Stimulated activated CD4-positive, alpha-beta T cell treated with anti-CD3 and anti-CD28 coated beads, Interleukin-15, amount 100 ng/mL, for 48 hours (primary cell): ENCODE measurements around the gene ACAA2.
"Not testable (repeated sequence)": the region's sequence is repeated elsewhere in the genome, so short reads cannot be mapped to it uniquely, and the experiment has no call there.

Experiments
- DNase-seq, 2 donors: peaks; one replicate each; pipeline ENCODE4 v3.0.0-alpha.2; 2020; ENCODE audit warnings: low read depth in 2 of 2

The ACAA2 gene

DNA sequence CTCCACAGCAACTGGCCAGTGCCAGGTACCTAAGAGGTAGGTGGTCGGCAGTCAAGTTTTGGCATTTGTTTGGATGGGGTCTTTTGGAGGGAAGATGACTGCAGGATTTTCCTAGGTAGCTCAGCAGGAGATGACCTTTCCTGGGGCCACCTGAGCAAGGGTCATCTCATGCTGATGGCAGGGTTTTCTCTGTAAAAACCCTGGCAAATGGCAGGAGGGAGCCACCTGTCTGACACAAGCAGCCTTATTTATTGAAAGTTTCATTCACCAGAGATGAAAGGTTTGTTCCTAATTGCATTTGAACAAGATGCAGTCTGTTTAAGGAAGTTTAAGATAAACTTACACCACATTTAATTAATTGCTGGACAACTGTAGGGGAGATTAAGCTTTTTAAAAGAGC is 31.6 kb upstream of the ACAA2 start:
- no peak for DNase-seq

DNA sequence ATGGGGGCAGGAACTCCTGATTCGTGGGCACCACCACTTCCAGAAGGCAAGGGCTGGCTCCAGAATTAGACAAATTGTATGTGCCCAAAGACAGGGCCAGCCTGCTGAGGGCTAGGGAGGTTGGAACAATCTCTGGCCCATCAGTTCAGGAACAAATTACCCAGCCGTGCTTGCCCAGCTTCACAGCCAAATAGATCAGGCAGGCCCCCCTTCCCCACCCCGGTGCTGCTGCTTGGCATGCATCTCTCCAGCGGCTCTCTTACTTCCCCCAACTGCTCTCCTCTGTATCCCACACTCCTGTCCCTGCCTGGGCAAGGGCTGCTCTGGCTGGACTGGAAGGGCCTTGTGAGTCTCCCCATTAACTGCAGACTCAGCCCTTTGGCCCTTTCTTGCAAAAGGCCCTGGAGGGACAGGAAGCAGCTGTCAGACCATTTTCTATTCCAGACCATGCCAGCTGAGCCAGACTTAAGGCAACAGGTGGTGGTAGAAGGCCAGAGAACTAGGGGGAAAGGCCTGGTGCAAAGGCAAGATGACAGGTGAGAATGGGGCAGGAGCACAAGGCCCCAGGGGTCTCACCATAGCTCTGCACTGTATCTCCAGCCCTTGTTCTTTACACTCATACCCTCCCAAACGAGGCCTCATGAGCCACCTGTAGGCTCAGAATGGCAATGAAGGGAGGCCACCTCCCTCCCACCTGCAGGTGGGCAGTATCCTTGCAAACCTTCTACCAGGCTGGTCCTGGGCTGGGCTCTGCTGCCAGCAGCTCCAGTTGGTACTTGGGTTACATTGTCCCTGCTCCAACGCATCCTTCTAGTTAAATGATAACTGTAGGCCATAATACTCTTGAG is 30.7 kb upstream of the ACAA2 start:
- no peak for DNase-seq

DNA sequence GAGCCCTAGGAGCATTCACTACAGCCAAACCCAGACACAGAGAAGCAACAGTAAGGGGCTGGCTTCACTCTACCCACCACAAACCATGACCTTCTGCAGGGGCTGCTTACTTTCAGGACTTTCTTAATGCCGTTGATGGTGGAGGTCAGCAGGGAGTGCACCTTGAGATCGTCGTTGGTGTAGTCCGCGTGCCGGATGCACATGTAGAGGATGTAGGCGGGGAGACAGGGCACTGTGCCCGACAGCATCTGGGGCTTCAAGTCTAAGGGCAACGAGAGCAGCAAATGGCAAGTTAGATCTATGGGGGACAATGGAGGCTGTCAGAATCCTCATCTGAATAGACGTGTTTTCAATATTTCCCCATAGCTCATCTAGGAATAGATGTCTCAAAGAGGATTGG is 29.8 kb upstream of the ACAA2 start:
- DNase-seq: no peak

DNA sequence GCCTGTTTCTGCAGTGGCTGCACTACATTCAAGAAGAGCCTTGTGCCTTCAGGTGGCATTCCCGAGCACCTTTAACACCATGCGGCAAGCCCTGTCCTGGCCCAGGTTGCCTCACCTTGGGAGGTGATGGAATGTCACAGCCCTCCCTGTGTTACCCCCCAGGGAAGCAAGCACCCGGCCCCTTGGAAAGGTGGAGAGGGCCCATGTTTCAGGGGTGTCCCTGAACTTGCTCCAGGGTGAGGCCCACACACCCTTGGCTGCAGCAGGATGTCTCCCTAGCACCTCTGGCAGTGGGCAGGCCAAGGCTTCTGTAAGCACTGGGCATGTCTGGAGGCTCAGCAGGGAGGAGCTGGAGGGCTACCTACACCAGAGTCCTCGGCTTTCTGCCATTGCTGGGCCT is 29.3 kb upstream of the ACAA2 start:
- no peak for DNase-seq

DNA sequence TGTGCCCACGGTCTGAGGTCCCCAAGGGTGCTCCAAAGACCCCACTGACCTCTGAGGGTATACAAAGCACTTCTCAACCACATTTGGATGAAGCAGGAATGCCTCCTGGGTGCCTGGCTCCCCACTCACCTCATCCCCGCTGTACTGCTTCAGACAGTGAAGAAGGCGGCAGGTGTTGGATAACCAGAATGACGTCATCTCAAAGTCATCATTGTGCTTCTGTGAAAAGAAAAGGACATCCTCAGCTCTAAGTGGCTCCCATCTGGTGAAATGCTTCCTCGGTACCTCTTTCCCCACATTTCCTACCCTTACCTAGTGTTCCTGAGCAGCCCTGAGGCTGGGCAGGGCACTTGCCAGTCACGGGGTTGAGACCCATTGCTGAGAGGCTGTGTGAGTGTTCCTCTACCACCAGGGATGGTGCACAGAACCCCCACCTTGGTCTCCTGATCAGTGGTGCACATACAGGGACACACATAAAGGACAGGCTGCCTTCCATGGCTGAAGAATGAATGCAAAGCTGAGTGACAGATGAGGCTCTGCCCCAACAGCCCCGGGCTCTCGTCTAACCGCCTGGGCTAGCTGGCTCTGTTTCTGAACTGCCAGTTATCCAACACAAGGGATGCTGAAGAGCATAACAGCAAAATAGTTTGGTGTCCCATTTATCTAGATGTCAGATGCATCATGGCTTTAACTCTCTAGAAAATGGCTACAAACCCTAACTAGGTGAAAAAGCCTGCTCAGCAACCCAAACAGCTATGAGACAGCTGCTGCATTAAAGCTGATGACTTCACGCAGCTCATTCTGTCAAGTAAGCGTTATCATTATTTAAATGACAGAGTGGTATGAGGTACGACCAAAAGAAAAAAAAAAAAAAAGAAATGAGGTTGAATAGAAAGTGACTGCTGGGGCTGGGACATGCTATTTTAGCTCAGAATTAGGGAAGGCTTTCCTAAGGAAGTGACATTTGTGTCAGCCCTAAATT is 28.2 kb upstream of the ACAA2 start:
- DNase-seq: no peak

DNA sequence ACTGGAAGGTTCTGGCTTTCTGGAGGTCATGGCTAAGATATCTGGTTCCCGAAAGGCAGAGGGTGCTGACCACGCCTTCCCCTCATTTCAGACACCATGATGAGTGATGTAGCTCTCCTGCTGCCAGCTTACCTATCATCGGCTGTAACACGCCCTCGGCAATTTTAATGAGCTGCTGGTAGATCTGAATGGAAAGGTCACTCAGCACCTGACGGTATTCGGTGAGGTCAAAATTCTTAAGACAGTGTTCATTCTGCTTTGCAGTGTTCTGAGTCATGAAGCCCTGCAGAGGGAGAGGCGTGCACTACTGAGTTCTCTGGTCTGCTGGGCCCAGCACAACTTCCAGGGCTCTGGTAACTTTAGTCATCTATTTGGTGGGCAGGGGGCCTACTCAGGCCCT is 25.7 kb upstream of the ACAA2 start:
- no peak for DNase-seq

DNA sequence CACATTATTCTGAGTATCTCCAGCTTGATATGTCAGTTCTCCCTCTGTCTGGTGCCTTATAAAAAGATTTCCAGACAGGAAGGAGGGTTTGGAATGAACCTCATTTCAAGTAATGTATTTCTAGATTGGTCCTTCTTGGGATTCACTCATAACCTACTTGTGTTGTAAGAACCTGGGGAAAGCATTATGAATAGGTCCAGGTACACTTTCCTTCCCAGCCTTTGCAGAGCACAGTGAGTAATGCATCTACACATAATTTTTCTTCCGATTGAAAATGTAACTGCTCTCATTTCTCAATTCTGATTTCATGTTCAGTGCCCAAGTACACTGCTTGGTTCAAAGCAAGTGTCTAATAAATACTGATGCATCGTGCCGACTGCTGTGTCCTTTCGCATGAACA is 25.0 kb upstream of the ACAA2 start:
- no peak for DNase-seq

DNA sequence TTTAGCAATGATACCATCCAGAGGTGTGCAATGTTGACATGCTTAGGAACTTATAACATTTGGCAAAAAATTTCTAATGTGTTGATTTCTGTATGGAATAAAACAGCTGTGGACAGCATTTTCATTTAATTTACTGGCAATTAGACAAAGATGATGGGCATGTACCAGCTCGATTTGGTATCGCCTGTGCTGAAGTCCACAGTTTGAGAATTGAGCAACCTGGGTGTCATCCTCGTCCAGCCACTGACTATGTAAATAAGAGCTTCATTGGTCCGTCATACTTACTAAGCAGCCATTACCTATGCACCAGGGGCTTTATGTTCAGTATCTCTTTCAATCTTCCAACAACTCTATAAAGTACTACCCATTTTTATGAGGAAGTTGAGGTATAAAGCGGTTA is 24.6 kb upstream of the ACAA2 start:
- no peak for DNase-seq

DNA sequence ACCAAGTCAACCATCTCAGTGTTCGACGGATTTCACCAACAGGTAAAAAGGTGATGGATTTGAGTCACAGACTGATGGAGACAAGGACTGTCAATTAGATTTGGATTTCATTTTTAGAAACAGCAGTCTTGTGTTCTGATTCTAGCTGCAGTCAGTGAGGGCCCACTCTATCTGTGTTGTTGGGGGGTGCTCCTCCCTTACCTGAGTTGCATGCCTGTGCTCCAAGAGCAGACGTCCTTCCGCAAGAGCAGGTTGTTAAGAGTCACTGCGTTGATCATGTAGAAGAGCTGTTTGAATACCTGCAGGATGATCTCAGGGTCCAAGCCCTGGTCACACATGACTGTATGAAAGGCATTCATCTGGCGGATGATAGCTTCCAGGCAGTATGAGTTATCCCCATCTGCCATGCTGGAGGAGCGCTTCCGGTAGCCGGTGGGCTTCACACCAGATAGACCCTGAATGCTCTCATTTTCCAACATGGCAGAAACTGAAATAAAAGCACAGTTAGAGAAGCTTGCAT is 24.0 kb upstream of the ACAA2 start:
- DNase-seq: not testable (repeated sequence)

DNA sequence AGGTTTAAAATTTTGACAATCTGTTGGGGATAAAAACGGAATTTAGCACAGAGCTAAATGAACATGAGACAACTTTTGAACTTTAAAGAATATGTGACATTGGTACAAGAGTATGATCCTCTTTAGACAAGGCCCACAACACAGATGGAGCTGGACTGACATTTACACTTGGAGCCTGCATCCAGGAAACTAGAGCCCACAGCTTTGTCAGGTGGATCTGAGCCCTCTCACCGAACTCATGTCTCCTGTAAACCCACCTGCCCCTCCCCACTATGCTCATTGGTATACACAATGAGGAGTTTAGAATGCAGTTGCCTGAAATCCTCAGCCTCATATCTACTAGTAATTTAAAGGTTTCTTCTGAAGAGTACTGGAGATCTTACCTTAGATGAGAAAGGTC is 22.1 kb upstream of the ACAA2 start:
- no peak for DNase-seq

DNA sequence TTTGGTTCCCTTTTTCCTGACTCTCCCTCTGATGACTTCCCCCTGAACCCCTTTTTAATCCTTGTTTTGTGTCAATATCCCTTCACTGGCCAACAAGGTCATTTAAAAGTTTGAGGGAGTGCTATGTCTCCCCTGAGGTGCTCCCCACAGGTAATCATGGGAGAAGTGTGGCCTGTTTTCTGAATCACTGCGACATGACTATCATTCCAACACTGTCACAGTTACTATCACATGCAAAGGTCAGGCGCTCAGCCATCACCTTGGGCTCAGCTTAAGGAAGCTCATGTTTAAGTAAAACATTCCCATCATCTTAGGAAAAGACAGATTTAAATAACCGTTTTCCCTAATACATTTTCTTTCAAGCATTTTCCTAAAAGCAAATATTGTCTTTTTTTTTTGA is 20.9 kb upstream of the ACAA2 start:
- no peak for DNase-seq

DNA sequence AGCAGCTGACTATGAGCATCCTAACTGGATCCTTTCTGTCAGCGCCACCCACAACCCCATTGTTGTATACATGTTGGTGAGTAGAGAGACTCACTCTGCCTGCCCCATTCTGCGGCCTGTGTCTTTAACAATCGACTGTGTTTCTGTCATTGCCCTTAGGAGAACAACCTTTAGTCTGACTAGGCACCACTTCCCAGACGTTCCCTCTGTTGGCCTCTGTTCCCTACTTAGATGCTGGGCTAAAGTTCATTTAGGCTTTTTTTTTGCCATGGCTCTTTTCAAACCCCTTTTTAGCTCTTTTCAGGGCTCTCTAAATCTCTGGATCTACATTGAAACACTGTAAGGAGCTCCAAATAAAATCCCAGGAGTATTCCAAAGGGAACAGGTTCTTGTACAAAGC is 20.5 kb upstream of the ACAA2 start:
- no peak for DNase-seq

DNA sequence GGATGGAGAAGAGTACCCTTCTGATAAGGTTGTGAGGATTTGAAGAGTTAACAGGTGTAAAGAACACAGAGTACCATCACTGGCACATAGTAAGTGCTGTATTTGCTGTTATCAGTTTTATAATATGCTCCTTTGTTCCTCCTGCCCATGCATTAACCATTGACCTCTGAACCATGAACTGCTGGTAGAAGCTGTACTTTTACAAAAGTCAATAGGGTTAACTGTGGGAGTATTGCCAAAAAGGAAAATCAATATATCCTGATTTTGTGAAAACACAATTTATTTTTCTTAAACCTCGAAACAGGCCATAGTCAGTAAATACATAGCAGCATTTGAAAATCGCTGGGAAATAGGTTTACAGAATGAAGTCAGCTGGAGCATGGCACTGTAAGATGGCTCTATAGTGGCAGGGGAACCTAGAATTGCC is 18.9 kb upstream of the ACAA2 start:
- no peak for DNase-seq

DNA sequence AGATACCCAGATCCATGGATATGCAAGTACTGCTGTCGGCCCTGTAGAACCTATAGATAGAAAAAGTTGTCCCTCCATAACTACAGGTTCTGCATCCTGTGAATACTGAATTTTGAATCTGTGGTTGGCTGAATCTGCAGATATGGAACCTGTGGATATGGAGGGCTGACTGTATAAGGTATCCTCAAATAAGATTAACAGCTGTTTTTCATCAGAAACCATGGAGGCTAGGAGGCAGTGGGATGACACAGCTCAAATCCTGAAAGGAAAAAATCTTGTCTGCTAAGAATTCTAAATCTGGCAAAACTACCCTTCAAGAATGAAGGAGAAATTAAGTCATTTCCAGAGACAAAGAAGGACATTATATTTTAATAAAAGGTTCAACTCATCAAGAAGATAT is 14.7 kb upstream of the ACAA2 start:
- DNase-seq: no peak

DNA sequence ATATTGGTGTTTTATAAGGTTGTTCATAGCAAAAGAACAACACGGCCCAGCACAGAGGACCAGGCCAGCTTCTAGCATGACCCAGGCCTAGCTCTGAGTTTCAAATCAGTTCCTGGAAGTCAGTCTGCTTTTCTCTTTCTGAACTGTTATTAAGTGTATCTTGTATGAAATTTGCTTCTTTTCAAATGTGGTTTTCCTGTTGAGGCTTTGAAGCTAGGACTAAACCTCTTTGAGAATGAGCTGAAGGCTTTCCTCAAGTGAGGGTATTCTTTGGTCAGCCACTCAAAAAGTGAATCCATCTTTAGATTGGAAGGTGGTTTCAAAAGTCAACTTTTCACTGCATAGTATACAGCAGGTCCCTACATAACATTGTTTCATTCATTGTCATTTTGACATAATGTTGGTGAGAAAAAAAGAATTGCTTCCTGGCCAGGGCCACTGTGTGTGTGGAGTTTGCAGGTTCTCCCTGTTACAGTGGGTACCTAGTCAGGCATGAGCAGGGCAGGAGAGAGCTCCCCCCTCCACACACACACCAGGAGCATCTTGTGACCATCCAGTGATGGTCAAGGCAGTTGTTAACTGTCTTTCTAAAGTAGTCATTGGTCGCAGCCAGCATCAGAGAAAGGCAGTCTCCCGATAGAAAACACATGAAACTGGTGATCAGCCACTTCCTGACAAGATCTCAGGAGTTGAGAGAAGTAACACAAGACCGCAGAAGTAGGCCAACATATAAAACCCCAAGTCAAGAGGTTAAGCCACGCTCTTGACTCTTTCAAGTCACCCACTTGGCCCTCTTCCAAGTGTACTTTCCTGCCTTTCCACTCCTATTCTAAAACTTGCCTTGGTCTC is 6.7 kb upstream of the ACAA2 start:
- DNase-seq: peak in 1 of 2 donors; percentile 9

DNA sequence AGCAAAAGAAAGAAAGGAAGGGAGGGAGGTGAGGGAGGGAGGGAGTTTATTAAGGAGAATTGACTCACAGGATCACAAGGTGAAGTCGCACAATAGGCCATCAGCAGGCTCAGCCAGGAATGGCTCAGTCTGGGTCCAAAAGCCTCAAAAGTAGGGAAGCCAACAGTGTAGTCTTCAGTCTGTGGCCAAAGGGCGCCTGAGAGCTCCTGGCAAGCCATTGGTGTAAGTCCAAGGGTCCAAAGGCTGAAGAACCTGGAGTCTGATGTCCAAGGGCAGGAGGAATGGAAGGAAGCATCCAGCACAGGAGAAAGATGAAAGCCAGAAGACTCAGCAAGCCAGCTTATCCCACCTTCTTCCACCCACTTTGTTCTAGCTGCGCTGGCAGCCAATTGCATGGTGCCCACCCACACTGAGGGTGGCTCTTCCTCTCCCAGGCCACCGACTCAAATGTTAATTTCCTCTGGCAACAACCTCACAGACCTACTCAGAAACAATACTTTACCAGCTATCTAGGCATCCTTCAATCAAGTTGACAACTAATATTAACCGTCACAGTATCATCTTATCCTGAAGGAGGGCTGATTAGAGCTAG is 5.8 kb upstream of the ACAA2 start:
- DNase-seq: no peak

DNA sequence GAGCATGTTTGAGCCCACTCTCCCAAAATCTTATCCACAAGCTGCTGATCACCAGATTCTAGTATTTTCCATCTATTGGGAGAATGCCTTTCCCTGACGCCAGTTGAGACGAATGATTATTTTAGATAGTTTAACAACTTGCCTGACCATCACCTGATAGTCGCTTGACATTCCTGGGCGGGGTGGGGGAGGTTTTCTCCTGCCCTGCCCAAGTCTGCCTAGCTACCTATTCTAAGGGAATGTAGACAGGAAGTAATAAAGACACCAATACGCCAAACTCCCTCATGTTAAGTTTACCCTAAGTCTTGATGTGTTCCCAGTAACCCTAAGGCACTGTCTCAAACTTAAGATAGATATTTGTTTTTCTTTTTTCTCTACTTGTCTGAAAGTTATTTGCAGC is 4.6 kb upstream of the ACAA2 start:
- no peak for DNase-seq

DNA sequence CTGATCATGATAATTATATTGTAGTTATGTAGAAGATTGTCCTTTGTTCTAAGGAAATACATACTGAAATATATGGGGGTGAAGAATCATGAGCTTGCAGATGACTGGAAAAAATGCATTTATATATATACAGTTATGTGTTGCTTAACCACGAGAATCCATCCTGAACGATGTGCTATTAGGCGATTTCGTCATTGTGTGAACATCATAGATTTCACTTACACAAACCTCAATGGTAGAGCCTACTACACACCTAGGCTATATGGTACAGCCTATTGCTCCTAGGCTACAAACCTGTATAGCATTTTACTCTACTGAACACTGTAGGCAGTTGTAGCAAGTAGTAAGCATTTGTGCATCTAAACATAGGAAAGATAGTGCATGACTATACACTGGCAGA is 2.6 kb upstream of the ACAA2 start:
- DNase-seq: no peak

DNA sequence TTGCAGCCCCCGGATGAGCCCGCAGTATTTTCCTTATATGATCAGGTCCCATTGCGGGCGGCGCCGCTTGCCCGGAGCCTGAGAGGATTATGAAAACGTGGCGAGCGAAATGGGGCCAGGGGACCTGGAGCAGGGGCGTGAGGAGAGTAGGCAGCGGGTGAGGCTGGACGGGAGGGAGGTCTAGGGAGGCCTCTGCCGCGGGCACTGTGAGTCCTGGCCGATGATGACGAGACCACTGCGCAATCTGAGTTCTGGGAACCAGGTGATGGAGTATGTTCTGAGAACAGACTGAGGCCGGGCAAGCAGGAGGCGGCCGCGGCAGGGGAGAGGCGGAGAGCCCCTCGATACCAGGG is 790 bp upstream of the ACAA2 start:
- DNase-seq: peak; percentile 43 to 57

DNA sequence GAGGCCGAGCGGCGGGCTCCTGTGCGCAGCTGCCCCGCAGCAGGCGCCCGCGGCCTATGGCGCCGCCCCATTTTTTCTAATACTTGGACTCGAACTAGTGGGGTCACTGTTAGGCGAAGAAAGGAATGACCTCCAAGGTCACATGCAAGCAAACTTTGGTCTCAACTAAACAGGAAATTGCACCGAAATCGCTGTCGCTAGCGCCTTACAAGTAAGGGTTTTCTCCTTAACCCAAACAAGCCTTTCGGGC is 339 bp downstream of the ACAA2 start:
- no peak for DNase-seq

DNA sequence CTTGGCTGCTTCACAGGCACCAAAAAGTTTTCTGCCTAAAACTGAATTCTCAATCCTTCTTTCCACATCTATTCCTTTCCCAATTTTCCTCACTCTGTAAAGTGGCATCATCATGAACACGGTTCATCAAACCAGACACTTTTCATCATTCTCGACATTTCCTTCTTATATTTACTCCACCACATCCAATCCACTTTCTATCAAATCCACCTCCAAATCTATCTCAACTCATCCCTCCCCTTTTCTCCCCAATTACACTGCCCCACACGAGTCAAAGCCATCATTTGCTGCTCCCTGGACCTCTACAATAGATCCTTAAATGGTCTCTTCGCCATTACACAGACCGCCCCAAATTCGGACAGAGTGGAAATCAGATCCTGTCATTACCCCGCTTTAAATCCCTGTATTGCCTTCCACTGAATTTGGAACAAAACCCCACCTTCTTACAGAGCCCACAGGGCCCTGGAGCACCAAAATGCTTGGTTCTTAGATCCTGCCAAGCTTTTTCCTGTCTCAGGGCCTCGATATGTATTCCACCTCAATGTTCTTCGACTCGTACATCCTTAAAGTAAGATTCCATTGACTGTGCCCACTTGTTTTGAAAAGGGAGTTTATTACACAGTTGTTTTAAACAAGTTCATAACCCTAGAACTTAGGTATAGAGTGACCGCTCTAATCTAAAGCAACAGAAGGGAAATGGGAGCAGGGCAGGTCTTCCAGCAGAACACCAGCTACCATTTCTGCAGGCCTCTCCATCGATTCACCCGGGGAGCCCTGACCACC is 856 bp downstream of the ACAA2 start:
- no peak for DNase-seq
